Stimulated activated CD8-positive, alpha-beta memory T cell treated with anti-CD3 and anti-CD28 coated beads, Interleukin-4, amount 100 ng/mL, for 24 hours (primary cell): ENCODE measurements around the gene COPS9.

Experiments used
- DNase-seq: peaks from one replicate; pipeline ENCODE4 v3.0.0-alpha.2; 2020; ENCODE audit warnings: low read depth

Gene COPS9

GRCh38 chr2:240147911-240148587 lies 11.9 kb upstream of the COPS9 start:
- no peak for DNase-seq

DNA sequence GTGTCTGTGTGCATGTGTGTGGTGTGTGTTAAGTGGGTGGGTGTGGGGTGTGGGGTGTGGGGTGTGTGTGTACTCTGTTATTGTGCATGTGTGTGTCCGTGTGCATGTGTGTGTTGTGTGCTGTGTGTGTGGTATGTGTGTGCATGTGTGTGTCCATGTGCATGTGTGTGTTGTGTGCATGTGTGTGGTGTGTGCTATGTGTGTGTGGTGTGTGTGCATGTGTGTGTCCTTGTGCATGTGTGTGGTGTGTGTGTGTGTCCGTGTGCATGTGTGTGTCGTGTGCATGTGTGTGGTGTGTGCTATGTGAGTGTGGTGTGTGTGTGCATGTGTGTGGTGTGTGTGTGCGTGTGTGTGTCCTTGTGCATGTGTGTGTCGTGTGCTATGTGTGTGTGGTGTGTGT lies 11.3 kb upstream of the COPS9 start:
- no peak for DNase-seq

GRCh38 chr2:240146627-240147278 lies 10.6 kb upstream of the COPS9 start:
- no peak for DNase-seq

GRCh38 chr2:240146141-240146561 lies 10.0 kb upstream of the COPS9 start:
- no peak for DNase-seq

GRCh38 chr2:240145461-240145860 lies 9.4 kb upstream of the COPS9 start:
- no peak for DNase-seq

- DNase-seq, result no peak
These were observed 8.7 kb upstream of the COPS9 start for GRCh38 chr2:240144649-240145261.

- peak; percentile 77 for DNase-seq
These were observed 7.9 kb upstream of the COPS9 start for GRCh38 chr2:240143801-240144648.

- no peak for DNase-seq
These were observed 7.2 kb upstream of the COPS9 start for GRCh38 chr2:240143276-240143675.

- DNase-seq, result no peak
These were observed 6.8 kb upstream of the COPS9 start for GRCh38 chr2:240142859-240143258.

- no peak for DNase-seq
These were observed 6.2 kb upstream of the COPS9 start for GRCh38 chr2:240142256-240142775.

DNA sequence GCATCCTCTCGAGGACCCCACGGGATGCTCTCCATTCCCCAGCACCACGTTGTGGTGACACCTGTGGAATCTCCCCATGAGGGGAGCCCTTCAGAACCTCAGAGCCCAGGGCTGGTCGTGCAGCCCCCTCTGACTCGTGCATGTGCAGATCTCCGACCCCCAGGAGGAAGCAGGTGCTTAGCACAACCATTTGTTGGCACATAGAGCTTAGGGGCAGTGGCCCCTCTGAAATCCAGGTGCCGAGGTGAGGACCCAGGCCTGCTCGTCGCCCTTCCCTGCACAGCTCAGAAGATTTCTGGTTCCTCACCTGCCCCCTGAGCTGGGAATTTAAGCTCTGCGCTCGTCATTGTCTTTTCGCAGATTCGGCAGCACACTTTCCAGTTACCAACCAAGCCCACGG lies 5.6 kb upstream of the COPS9 start:
- no peak for DNase-seq

DNA sequence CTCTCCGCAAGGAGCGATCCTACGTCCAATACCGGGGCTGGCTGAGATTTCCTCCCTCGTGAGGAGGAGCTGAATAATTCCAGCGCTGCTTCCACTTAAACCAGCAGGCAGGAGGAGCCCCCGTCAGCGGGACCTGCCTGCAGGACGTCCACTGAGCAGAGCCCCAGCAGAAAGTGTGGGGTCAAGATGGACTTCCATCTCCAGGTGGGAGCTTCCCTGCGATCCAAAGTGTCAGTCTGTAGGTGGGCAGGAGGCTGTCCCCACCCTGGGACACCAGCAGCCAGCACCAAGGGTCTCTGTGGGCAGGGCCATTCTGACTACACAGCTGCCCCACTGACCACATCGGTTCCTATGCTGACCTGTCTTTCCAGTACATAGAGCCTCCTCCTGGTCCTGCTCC lies 4.8 kb upstream of the COPS9 start:
- no peak for DNase-seq

DNA sequence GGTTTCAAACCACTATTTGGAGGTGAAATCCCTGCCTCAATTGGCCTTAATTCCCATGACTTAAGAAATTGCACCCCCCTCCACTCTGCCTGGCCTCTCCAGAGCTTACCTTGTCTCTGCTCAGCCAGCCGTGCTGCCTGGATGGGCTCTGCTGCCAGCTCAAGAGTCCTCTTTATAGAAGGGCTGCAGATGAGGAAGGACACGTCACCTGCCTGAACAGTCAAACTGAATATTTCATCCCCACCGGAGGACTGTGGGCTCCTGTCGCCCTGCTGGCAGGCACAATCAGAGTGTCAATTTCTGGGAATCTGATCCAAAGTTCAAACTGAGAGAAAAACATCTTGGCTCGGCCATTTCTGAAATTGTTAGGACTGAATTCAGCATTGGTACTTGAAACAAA lies 4.4 kb upstream of the COPS9 start, which contains the start of gene OTOS:
OTOS (minus strand) TSS at position 148 of the 400 bp plus-strand sequence. CDS start 332 bp downstream, outside the sequence.
- no peak for DNase-seq

GRCh38 chr2:240139666-240140393 lies 3.7 kb upstream of the COPS9 start:
- DNase-seq, result no peak

DNA sequence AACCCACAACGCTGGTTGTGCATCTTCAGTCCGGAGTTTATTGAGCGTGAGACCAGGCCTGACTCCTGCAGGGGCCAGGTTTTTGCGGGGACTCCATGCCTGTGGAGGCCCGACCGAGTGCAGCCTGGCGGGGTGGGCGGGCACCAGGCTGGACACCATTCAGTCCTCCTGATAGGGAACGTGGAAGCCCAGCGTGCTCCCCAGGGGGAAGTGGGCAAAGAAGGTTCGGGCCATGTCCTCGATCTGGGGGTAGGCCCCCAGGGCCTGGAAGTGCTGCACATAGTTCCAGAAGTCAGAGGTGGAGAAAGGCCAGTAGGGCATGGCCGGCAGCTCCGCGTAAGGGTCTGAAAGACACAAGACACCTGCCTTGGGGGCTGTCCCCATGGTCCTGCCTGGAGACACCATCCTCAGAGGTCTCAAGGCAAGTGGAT lies 2.9 kb upstream of the COPS9 start:
- DNase-seq, result no peak

DNA sequence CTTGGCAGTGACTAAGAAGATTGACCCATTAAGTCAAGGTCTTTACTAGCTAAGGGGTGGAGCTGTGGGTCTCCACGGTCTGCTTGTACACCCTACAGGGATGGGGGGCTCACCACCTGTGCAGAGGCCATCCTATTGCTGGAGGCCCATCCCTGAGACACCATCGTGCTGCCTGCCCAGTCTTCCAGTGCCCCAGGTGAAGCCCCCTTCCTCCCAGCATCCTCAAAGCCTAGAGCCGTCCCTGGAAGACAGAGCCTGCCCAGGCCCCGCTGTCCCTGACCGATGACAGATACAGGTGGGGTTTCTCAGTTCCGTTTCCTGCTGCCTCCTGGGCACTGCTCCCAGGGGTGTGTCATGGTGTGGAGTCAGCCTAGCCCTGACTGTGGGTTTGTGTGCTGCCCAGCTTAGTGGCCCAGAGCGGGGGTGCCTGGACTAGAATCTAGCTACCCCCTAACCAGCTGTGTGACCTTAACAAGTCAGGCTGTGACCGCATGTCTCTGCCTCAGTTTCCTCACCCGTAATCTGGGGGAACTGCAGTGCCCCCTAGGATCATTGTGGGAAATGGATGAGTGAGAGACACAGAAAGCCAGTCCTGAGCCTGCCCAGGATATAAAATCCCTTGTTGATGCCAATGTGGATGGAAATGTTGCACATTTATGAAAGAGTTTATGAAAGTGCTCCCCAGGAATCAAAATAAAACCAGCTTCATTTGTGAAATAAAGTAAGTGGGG lies 2.3 kb upstream of the COPS9 start:
- no peak for DNase-seq

DNA sequence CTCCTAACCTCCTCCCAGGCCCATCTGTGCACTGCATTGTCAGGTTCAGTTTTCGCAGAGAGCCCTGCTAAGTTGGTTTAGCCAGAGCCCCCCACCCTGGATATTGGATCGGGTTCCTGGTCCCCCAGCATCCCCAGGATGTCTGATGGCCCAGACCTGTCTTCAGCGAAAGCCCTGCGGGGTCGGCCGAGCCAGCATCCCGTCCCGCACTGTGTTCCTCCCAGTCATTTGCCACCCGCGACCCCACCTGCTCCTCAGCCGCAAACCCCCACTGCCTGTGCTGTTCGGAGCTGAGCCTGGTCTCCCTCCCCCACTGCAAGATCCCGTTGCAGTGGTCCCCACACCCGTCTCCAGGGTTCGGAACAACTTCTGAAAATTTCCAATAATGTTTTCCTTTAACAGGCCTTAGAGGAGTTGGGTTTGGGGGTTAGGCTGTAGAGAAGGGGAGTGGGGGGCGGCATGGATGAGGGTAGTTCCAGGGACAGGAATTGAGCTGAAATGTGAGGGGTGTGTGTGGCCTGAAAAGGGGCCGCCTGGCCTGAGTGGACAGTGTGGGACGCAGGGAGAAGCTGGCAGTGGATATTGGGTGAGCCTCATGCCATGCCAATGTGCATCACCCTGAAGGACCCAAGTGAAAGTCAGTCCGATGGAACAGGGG lies 1.6 kb upstream of the COPS9 start:
- DNase-seq, result no peak

- peak; percentile 18 for DNase-seq
These were observed 677 bp upstream of the COPS9 start for GRCh38 chr2:240136671-240137292.

GRCh38 chr2:240135706-240136012 lies 446 bp downstream of the COPS9 start:
- DNase-seq, result no peak

GRCh38 chr2:240134956-240135520 lies 1.1 kb downstream of the COPS9 start:
- no peak for DNase-seq
